ELF-1 (cell line): Measurements from ENCODE around the gene ZNF280B.
A peak's percentile ranks its signal among the peaks of the same experiment; 100 is the strongest.

Source experiments
- DNase-seq: peaks from one replicate; pipeline ENCODE4 v3.0.0-alpha.2; 2016; ENCODE audit warnings: low read depth, low spot score

ZNF280B gene, protein sequence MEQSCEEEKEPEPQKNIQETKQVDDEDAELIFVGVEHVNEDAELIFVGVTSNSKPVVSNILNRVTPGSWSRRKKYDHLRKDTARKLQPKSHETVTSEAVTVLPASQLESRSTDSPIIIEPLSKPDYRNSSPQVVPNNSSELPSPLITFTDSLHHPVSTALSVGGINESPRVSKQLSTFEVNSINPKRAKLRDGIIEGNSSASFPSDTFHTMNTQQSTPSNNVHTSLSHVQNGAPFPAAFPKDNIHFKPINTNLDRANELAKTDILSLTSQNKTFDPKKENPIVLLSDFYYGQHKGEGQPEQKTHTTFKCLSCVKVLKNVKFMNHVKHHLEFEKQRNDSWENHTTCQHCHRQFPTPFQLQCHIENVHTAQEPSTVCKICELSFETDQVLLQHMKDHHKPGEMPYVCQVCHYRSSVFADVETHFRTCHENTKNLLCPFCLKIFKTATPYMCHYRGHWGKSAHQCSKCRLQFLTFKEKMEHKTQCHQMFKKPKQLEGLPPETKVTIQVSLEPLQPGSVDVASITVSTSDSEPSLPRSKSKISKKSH

DNA sequence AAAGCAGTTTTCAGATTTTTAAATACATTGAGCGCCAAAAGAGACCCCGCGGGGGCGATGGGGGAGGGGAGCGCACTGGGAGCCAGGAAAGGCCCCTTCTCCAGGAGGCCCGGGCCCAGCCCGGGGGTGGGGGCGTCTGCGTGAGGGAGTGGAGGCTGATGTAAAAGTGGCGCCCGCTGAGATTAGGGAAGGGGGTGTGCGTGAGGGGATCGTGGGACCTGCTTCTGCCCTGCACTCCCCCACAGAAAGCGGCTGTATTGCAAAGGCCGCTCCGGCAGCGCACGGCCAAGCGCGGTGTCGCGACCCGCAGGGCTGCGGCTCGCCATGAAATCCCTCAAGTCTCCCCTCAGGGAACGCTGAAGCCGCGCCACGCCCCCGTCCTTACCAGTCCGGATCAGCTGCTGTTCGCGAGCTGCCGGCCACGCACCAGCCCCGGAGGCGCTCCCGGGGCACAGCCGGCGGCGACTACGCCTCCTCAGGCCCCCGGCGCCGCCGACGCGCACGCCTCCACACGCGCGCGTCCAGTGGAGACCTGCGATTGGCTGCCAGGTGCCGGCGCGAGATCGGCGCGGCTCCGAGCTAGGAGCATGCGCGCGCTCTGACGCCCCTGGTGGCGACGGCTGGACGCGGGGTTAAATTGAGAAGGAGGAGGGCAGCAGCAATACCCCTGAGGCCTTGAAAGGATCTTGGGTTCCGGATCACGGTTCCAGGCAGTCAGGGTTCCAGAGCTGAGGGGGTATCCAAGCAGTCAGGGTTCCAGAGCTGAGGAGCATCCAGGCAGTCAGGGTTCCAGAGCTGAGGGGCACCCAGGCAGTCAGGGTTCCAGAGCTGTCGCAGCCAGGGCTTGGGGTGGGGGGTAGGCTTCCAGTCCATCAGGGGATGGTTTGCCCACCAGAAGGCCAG is at the start of gene ZNF280B:
TSS of gene ZNF280B (minus strand) at position 469 of the 903 bp plus-strand sequence. CDS start 19,344 bp downstream, outside the sequence.
- DNase-seq: peak; percentile 92

DNA sequence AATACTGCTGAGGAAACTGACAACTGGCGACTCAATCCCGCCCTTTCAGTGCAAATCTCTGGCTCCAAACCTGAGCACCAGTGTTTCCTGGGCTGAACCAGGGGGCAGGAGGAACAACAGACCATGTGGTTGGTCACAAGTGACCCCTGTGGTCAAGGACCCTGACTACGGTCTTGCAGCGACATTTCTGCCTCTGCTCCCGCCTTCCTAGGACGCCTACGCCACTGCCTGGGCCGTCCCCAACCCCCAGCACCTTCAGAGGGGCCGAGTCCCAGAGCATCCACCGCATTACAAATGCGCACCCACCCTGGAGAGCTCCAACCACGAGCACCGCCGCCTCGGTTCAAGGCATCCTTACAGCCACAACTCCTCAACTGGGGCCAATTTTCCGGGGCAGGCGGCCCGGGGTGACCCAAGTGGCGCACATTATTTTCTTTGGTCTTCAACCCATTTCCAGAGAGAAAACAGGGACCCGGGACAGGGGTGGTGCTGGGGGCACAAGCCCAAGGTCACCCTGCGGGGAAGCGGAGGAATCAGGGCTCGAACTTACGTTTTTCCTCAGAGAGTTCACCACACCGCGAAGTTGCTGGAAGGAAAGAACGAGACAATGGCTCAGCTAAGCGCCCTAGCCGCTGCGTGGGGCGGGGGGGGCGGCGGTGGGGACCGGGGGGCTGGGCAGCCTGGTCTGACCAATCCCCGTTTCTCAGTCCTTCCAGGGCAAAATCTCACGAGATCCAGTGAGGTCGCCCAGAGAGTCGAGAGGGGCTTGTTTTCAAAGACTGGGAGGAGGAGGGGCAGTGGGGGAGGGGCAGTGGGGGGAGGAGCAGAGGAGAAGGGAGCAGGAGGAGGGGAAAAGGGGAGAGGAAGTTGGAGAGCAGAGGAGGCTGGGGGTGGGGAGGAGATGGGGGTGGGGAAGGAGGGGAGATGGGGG is 48.7 kb upstream of the ZNF280B start:
- DNase-seq: no peak

- DNase-seq: no peak
Observed at GRCh38 chr22:22556578-22556977, 48.0 kb upstream of the ZNF280B start.

DNA sequence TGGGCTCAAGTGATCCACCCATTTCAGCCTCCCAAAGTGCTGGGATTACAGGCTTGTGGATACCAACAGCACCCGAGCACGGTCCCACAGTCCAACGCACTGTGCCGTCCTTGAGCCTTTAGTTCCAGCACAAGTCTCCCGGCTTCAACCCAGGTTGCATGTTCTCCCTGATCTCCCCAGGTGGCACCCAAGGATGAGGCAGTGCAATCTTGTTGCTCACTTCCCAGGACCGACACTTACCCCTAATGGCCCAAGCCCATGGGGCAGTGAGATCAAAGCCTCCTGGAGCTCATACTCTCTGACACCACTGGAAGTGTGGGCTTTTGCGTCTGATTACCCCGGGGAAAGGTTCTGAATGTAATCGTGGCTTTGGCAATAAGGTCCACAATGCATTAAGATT is 47.1 kb upstream of the ZNF280B start:
- no peak for DNase-seq

- no peak for DNase-seq
Observed at GRCh38 chr22:22554587-22555284, 46.2 kb upstream of the ZNF280B start.

DNA sequence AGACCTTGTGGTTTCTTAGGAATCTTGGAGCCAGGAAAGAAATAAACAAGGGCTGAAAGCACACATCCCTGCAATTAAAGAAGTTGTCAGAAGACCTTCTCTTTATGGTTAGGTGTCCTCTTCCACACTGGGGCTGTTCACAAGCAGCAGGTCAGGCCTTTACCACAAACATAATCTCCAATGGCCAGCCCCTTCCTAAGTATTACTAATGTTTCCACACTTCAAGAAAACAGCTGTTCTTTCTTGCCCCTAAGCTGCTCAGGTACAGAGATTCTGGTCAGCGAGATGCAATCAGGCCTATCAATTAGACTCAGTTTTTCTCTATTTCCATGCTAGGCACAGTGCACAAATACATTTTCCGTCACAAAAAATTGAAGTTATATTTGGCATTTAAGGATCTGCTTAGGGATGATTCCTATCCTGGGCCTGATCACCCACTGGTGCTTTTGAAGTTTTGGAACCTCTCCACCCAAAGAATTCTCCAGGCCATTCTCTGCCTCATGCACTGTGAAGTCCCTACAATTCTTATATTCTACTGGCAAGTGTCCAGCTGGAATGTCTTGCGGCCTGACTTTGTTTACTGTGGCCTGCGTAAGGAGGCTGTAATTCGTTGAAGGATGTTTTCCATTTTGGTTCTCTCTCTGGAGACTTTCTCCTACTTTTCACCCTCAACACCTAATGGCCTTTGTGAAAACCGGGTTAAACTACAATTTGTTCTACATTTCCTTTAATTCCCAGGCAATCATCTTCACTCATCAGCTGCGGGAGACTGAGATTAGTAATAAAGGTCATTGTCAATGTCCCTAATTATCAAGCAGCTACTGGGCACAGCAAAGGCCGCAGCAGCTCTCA is 45.4 kb upstream of the ZNF280B start:
- DNase-seq: no peak

DNA sequence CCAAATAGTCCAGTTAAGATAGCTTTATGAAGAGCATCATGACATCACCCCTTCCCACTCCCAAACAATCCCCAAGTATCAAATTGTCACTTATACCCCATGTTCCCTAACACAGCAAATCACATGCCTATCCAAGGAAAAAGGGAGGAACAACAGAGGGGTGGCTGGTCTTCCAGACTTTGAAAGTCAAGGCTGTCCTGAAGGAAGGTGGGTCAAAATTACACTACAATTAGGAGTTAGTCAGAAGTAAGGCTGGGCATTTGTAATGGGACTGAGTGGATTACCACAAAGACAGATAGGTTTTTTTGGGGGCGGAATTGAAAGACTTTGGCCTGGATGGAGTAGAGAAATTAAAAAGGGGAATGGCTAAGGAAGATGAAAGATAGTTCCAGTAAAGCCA is 44.6 kb upstream of the ZNF280B start:
- DNase-seq: no peak

GRCh38 chr22:22552630-22553029 is 44.1 kb upstream of the ZNF280B start:
- DNase-seq: peak; percentile 78

- DNase-seq: no peak
Observed at GRCh38 chr22:22550789-22551434, 42.4 kb upstream of the ZNF280B start.

DNA sequence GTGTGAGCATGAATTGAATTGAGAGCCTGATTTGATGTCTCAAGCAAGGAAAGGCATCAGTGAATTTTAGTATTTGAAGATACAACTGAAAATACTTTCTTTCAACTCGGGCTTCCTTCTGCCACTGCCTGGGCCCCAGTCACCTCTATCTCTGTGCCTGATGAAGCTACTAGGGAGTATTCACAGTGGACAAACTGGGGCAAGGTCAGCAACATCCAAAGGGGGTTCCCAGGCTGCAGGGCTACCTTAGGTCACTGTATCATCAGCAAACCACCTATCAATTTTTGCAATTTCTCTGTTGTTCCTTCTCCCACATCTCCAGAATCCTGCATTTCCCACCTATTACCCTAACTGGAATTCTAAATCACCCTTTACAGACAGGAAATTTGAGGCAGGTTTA is 40.4 kb upstream of the ZNF280B start:
- no peak for DNase-seq

- DNase-seq: no peak
Observed at GRCh38 chr22:22548317-22548716, 39.8 kb upstream of the ZNF280B start.

- no peak for DNase-seq
Observed at GRCh38 chr22:22547692-22548300, 39.3 kb upstream of the ZNF280B start.

- no peak for DNase-seq
Observed at GRCh38 chr22:22547226-22547625, 38.7 kb upstream of the ZNF280B start.

DNA sequence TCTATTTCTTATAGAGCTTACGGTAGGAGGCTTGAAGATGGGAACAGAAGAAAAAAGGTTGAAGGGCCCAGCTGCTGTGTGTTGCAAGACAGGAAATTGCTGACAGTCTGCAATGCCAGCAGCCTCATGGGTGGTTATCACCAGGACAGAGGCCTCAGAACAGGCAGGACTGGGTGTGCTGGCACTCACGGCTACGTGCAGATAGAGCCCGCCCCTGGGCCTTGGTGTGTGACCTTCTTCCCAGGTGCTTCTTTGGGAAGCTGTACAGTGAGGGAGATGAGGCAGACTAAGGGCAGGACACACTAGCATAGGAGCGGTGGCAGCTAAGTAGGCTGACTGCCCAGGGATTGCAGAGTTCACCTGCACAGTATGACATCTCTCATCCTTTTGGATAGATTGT is 37.9 kb upstream of the ZNF280B start:
- no peak for DNase-seq

- DNase-seq: no peak
Observed at GRCh38 chr22:22545084-22545483, 36.5 kb upstream of the ZNF280B start.

DNA sequence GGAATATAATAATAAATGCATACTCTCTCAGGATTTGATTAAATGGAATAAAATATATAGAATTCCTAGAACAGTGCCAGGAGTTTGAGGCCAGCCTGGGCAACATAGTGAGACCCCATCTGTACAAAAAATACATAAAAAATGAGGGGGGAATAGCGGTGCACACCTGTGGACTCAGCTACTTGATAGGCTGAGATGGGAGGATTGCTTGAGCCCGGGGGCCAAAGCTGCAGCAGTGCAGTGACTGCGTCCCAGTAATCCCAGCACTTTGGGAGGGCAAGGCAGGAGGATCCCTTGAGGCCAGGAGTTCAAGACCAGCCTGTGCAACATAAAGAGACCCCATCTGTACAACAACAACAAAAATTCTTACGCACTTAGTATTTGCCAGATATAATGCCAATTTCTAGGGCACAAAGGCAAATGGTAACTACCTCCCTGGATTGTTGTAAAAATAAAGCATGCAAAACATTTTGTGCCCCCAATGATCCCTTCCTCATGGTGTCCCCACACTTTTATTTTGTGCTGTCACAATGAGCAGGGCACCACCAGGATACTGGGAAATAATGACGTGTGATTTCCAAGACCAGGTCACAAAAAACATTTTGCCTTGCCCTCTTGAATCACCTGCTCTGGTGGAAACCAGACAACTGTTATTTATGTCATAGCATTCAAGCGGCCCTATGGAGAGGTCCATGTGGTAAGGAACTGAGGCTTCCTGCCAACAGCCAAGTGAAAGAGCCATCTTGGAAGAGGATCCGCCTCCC is 29.9 kb upstream of the ZNF280B start:
- DNase-seq: no peak

GRCh38 chr22:22536916-22537315 is 28.4 kb upstream of the ZNF280B start:
- DNase-seq: no peak

GRCh38 chr22:22536515-22536914 is 28.0 kb upstream of the ZNF280B start:
- DNase-seq: no peak
